Thymus (tissue), 11 donors: ENCODE data around the gene ZNF618. TPM values are rescaled to one million over a fixed set of nuclear protein-coding genes. Genes with fewer than 3 reads are reported as not detected.

Source experiments
- DNase-seq, 9 donors: peaks; one replicate each; pipeline ENCODE4 v3.0.0-alpha.2; 2013; ENCODE audit warnings: low spot score in 9 of 9, low read depth in 6 of 9, missing footprints in 1 of 9
- H3K27ac ChIP-seq, 2 donors: one replicate each; pipeline ENCODE4 v1.5.1; 2013; ENCODE audit warnings: control low read depth in 1 of 2, low read depth in 1 of 2, low read length in 1 of 2, mild to moderate bottlenecking in 1 of 2, moderate library complexity in 1 of 2
- H3K27me3 ChIP-seq, 2 donors: one replicate each; pipeline ENCODE4 v1.5.1; 2013; ENCODE audit warnings: low read length in 1 of 2; ENCODE audit not compliant: control insufficient read depth in 2 of 2, insufficient read depth in 1 of 2
- H3K36me3 ChIP-seq, 2 donors: one replicate each; pipeline ENCODE4 v1.5.1; 2013; ENCODE audit warnings: low read length in 1 of 2, mild to moderate bottlenecking in 1 of 2, moderate library complexity in 1 of 2; ENCODE audit not compliant: control insufficient read depth in 2 of 2, insufficient read depth in 2 of 2
- H3K4me1 ChIP-seq, 2 donors: one replicate each; pipeline ENCODE4 v1.5.1; 2013; ENCODE audit warnings: low read length in 2 of 2; ENCODE audit not compliant: control insufficient read depth in 2 of 2, insufficient read depth in 2 of 2
- H3K4me3 ChIP-seq, 2 donors: one replicate each; pipeline ENCODE4 v1.5.1; 2013; ENCODE audit warnings: low read length in 2 of 2, control low read depth in 1 of 2, mild to moderate bottlenecking in 1 of 2
- H3K9me3 ChIP-seq, 2 donors: one replicate each; pipeline ENCODE4 v1.5.1; 2013; ENCODE audit warnings: low read length in 1 of 2, mild to moderate bottlenecking in 1 of 2; ENCODE audit not compliant: control insufficient read depth in 2 of 2, insufficient read depth in 1 of 2
- WGBS: extraction: QIAGEN DNeasy Blood & Tissue Kit; methylation state at CpG from one replicate; pipeline ENCODE4 v1.1.7; 2013; 5-methylcytosine and 5-hydroxymethylcytosine counted together
- polyA plus RNA-seq: library from polyadenylated mRNA; stranded (reverse); fragments of 200-250 nt; gene quantifications from one replicate; pipeline ENCODE4 v1.2.3, GENCODE V29; 2013
- total RNA-seq: library from RNA; stranded (reverse); fragments of 120-200 nt; gene quantifications from one replicate; pipeline ENCODE4 v1.2.4, GENCODE V29; 2013
- donor health status: healthy.

ZNF618 gene
- total and polyA plus RNA-seq, 2 donors, result 1.6 to 1.8 TPM

- no peak for DNase-seq
- Histone ChIP-seq H3K4me1 (no peaks in the 10 kb centered on the region), H3K4me3 (no peak overlapping the region), H3K27ac (no peak overlapping the region), H3K9me3 (no peaks in the 10 kb centered on the region), H3K36me3 (no peaks in the 10 kb centered on the region), H3K27me3 (no peaks in the 10 kb centered on the region)
- WGBS, result 92% methylated on average over 4 of the region's 4 CpGs
Measured at GRCh38 chr9:114089206-114089840, 213.2 kb downstream of the ZNF618 start.

GRCh38 chr9:114090798-114091197, 214.7 kb downstream of the ZNF618 start:
- no peak for DNase-seq
- H3K27me3 ChIP-seq, result peaks cover 0 to 2% of the 10 kb centered on the region in 2 donors
- H3K36me3 ChIP-seq, result no peaks in the 10 kb centered on the region
- H3K27ac ChIP-seq, result no peak overlapping the region
- WGBS, result 95% methylated on average over 4 of the region's 4 CpGs
- no peaks in the 10 kb centered on the region for H3K9me3 ChIP-seq
- H3K4me1 ChIP-seq, result no peaks in the 10 kb centered on the region
- no peak overlapping the region for H3K4me3 ChIP-seq

DNA sequence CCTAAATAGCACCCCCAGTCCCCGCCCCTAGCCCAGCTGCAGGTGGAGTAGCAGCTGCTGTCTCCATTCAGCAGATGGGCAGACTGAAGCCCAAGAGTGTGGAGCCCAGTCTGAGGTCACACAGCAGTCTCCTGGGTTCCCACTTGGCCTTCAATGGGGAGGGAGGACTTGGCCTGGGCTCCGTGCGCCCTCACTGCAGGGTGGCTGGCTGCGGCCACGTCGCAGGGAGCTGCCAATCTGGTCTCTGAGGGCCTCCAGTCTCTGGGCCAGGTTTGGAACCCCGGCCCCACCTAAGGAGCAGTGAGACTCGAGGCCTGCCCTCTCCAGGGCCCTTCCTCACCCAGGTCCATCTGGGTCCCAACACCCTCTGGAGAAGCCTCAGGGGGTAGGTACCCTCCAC, 215.6 kb downstream of the ZNF618 start:
- DNase-seq, result no peak
- H3K4me1 ChIP-seq, result no peaks in the 10 kb centered on the region
- no peak overlapping the region for H3K27ac ChIP-seq
- H3K4me3 ChIP-seq, result no peak overlapping the region
- H3K36me3 ChIP-seq, result no peaks in the 10 kb centered on the region
- no peaks in the 10 kb centered on the region for H3K9me3 ChIP-seq
- H3K27me3 ChIP-seq, result peaks cover 5 to 11% of the 10 kb centered on the region in 2 donors
- WGBS, result 94% methylated on average over 8 of the region's 8 CpGs

GRCh38 chr9:114092336-114092735, 216.2 kb downstream of the ZNF618 start:
- no peak for DNase-seq
- Histone ChIP-seq H3K9me3 (no peaks in the 10 kb centered on the region), H3K27ac (no peak overlapping the region), H3K4me1 (no peaks in the 10 kb centered on the region), H3K27me3 (peaks cover 12 to 17% of the 10 kb centered on the region in 2 donors), H3K4me3 (no peak overlapping the region), H3K36me3 (no peaks in the 10 kb centered on the region)
- WGBS, result 97% methylated on average over 4 of the region's 4 CpGs

GRCh38 chr9:114093031-114093471, 216.9 kb downstream of the ZNF618 start:
- Histone ChIP-seq H3K4me1 (no peaks in the 10 kb centered on the region), H3K4me3 (no peak overlapping the region), H3K27me3 (peaks cover 19 to 24% of the 10 kb centered on the region in 2 donors), H3K36me3 (no peaks in the 10 kb centered on the region), H3K27ac (no peak overlapping the region), H3K9me3 (no peaks in the 10 kb centered on the region)
- no peak for DNase-seq
- WGBS, result 93% methylated on average over 4 of the region's 4 CpGs

GRCh38 chr9:114093761-114094505, 217.8 kb downstream of the ZNF618 start:
- H3K27me3 ChIP-seq, result peaks cover 24 to 31% of the 10 kb centered on the region in 2 donors
- no peaks in the 10 kb centered on the region for H3K36me3 ChIP-seq
- DNase-seq, result no peak

GRCh38 chr9:114094971-114095370, 218.9 kb downstream of the ZNF618 start:
- H3K4me1 ChIP-seq, result no peaks in the 10 kb centered on the region
- H3K27me3 ChIP-seq, result peaks cover 25 to 41% of the 10 kb centered on the region in 2 donors
- WGBS, result 96% methylated on average over 12 of the region's 12 CpGs

More at GRCh38 chr9:114093761-114094505, 217.8 kb downstream of the ZNF618 start:
- Histone ChIP-seq H3K9me3 (no peaks in the 10 kb centered on the region), H3K27ac (no peak overlapping the region), H3K4me1 (no peaks in the 10 kb centered on the region), H3K4me3 (no peak overlapping the region)
- WGBS, result 96% methylated on average over 9 of the region's 9 CpGs

DNA sequence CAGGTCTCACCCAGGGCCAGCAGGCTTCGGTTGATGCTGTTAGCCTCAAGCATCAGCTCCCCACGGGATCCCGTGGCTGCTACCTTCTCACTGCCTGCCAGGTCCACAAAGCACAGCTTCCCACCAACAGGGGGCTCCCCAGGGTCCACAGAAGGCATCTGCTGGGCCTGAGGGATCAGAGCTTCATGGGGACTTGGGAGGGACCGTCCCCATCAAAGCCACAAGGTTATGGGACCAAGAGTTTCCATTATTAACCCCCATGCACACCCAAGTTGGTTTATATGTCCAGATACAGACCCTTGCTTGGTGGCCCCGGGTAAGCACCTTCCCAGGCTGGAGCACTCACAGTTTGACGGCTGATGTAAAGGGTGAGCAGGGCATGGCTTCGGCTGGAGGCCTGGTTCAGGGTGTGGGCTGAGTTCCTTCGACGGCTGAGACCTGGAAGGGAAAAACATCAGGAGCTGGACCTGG, 220.0 kb downstream of the ZNF618 start:
- H3K4me1 ChIP-seq, result no peaks in the 10 kb centered on the region
- no peaks in the 10 kb centered on the region for H3K36me3 ChIP-seq
- peaks cover 25 to 46% of the 10 kb centered on the region in 2 donors for H3K27me3 ChIP-seq
- WGBS, result 91% methylated on average over 9 of the region's 9 CpGs
- no peak for DNase-seq
- no peaks in the 10 kb centered on the region for H3K9me3 ChIP-seq
- no peak overlapping the region for H3K4me3 ChIP-seq
- H3K27ac ChIP-seq, result no peak overlapping the region

More at GRCh38 chr9:114094971-114095370, 218.9 kb downstream of the ZNF618 start:
- no peaks in the 10 kb centered on the region for H3K9me3 ChIP-seq
- no peaks in the 10 kb centered on the region for H3K36me3 ChIP-seq
- H3K4me3 ChIP-seq, result no peak overlapping the region
- no peak for DNase-seq
- no peak overlapping the region for H3K27ac ChIP-seq

DNA sequence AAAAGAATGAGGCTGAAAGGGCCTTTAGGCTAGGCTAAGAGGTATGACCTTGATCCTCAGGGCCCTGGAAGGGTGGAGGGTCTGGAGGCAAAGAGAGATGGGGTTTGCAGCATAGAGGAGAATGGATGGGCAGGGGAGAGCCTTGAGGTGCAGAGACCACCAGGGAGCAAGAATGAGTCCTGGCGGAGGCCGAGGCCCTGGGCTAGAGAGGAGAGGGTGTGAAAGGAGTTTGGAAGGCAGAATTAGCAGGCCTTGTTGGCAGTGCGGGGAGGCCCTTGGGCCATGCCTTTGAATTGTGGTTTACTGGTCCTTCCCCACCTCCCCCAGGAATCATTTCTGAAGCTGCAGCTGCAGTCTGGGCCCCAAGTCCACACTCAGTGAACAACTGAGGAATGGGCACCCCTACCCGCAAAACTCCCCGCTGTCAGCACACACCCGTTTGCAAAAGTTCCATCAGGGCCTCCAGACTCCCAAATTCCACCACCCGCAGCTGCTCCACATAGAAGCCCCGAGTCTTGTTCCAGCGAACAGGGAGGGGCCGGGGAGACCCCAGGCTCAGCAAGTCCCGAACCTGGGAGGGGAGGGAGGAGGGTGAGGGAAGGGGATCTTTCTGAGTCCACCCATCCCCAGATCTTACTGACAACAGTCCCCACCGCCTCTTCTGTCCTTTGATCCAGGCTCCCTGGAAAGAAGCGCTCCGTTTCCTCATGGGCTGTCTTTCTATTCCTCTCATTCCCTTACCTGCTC, 220.9 kb downstream of the ZNF618 start:
- no peak for DNase-seq
- Histone ChIP-seq H3K4me3 (no peak overlapping the region), H3K27ac (no peak overlapping the region), H3K36me3 (no peaks in the 10 kb centered on the region), H3K9me3 (no peaks in the 10 kb centered on the region), H3K4me1 (no peaks in the 10 kb centered on the region), H3K27me3 (peaks cover 25 to 46% of the 10 kb centered on the region in 2 donors)
- WGBS, result 72% methylated on average over 14 of the region's 14 CpGs
